Body of pancreas (tissue), 4 donors: ENCODE results near the gene SRPRB. TPM values are rescaled to one million over a fixed set of nuclear protein-coding genes. Genes with fewer than 3 reads are reported as not detected.

ENCODE experiments used
- ATAC-seq: fragments of 150-250 bp; one replicate; pipeline ENCODE4 v1.9.1; 2016
- DNase-seq, 4 donors: peaks; one replicate each; pipeline ENCODE4 v3.0.0-alpha.2; 2019
- H3K27ac ChIP-seq, 4 donors: fragments of 200-600 bp; sonication (generic); 1 replicate in 3 of 4; 2 replicates in 1 of 4; pipeline versions ENCODE4 v1.5.1 to v1.6.1; 2016 to 2019; ENCODE audit warnings: mild to moderate bottlenecking in 1 of 4, mixed read lengths in 1 of 4, moderate library complexity in 1 of 4
- H3K27me3 ChIP-seq, 2 donors: fragments of 200-600 bp; sonication (generic); one replicate each; pipeline ENCODE4 v1.6.0; 2016; ENCODE audit warnings: mild to moderate bottlenecking in 1 of 2
- H3K36me3 ChIP-seq, 2 donors: fragments of 200-600 bp; sonication (generic); replicated peaks in 1 of 2; 2 replicates each; pipeline ENCODE4 v1.5.1; 2016; ENCODE audit warnings: low read depth in 2 of 2; ENCODE audit not compliant: insufficient read depth in 1 of 2
- H3K4me1 ChIP-seq: fragments of 200-600 bp; sonication (generic); one replicate; pipeline ENCODE4 v1.6.0; 2016
- H3K4me3 ChIP-seq, 2 donors: fragments of 200-600 bp; sonication (generic); 1 replicate in 1 of 2; 2 replicates in 1 of 2; pipeline ENCODE4 v1.5.1; 2016 to 2019
- H3K9me3 ChIP-seq, 3 donors: fragments of 200-600 bp; sonication (generic); 1 replicate in 2 of 3; 2 replicates in 1 of 3; pipeline ENCODE4 v1.5.1; 2016
- POLR2A ChIP-seq, 3 donors: fragments of 450-650 bp; IDR thresholded peaks; one replicate each; pipeline ENCODE4 v1.6.1; 2016; ENCODE audit warnings: antibody characterized with exemption in 3 of 3, mild to moderate bottlenecking in 2 of 3
- WGBS, 2 donors: methylation state at CpG; one replicate each; pipeline ENCODE4 v1.1.5; 2017; 5-methylcytosine and 5-hydroxymethylcytosine counted together
- intact Hi-C: fragments of 100-400 bp; cut with DNase I; formaldehyde crosslinking; loops from one replicate; pipeline ENCODE4 v1.15.1; 2023
- total RNA-seq, 2 donors: library from RNA; depleted of rRNA; stranded (reverse); fragments of >200 nt; gene quantifications; one replicate each; pipeline ENCODE4 v1.1.0, GENCODE V29; 2016
- TF ChIP-seq, protein P1 (sequence below), 7 experiments: fragments of 450-650 bp in 4 of 7; fragments of 200-600 bp in 3 of 7; sonication (generic) in 3 of 7; IDR thresholded peaks; one replicate each; pipeline ENCODE4 v1.5.1; 2016 to 2019; ENCODE audit warnings: antibody characterized with exemption in 7 of 7

Gene SRPRB
- total RNA-seq, 2 donors from 2014 or later = 28.3 to 39.4 TPM

DNA sequence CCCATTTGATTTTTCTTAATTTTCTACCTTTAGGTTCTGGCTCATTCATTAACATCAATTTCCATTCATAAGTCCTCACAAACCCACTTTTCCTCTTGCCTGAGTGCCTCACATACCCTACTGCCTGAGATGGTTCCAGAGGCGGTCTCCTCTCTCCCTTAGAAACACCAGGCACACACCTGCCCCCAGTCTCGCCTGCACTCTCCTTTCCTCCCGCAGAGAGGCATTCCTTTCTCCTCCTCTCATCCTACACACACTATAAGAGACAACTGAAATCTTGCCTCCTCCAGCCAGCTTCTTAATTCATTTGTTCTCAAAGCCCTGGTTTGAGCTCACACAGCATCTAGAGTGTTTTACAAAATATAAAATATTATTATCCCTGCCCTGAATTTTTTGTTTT, 31.9 kb upstream of the SRPRB start:
- ATAC-seq (no peak), DNase-seq (no peak)
- intact Hi-C loops = no loop called here
- no peaks in the 10 kb centered on the region for H3K36me3 ChIP-seq
- 79 to 90% methylated on average over 3 of the region's 3 CpGs for WGBS, 2 donors
- H3K4me1 ChIP-seq = no peaks in the 10 kb centered on the region
- TF ChIP-seq POLR2A (IDR thresholded peaks at IDR 0.05) = no peak
- no peaks in the 10 kb centered on the region for H3K9me3 ChIP-seq
- H3K4me3 ChIP-seq = no peak overlapping the region
- no peaks in the 10 kb centered on the region for H3K27me3 ChIP-seq
- H3K27ac ChIP-seq = no peak overlapping the region

DNA sequence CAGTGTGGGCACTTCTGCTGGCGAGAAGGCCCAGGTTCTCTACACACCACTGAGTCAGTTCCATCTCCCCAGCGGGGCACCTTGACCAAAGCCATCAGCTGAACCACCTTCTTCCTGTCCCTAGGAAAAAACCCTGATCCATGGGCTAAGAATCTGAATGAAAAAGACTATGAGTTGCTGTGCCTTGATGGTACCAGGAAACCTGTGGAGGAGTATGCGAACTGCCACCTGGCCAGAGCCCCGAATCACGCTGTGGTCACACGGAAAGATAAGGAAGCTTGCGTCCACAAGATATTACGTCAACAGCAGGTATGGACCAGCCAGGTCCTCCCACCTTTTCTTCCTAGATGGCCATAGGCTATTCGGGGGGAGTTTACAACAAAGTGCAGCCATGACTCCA, 30.3 kb upstream of the SRPRB start:
- no peaks in the 10 kb centered on the region for H3K27me3 ChIP-seq
- no peak overlapping the region for H3K4me3 ChIP-seq
- TF ChIP-seq, protein P1, sequence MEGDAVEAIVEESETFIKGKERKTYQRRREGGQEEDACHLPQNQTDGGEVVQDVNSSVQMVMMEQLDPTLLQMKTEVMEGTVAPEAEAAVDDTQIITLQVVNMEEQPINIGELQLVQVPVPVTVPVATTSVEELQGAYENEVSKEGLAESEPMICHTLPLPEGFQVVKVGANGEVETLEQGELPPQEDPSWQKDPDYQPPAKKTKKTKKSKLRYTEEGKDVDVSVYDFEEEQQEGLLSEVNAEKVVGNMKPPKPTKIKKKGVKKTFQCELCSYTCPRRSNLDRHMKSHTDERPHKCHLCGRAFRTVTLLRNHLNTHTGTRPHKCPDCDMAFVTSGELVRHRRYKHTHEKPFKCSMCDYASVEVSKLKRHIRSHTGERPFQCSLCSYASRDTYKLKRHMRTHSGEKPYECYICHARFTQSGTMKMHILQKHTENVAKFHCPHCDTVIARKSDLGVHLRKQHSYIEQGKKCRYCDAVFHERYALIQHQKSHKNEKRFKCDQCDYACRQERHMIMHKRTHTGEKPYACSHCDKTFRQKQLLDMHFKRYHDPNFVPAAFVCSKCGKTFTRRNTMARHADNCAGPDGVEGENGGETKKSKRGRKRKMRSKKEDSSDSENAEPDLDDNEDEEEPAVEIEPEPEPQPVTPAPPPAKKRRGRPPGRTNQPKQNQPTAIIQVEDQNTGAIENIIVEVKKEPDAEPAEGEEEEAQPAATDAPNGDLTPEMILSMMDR (IDR thresholded peaks at IDR 0.05) = no peak
- no peak for TF ChIP-seq POLR2A (IDR thresholded peaks at IDR 0.05)
- DNase-seq (no peak), ATAC-seq (no peak)
- no peak overlapping the region for H3K27ac ChIP-seq
- H3K4me1 ChIP-seq = no peaks in the 10 kb centered on the region
- 60 to 72% methylated on average over 8 to 9 of the region's 9 CpGs for WGBS, 2 donors
- intact Hi-C loops = no loop called here
- no peaks in the 10 kb centered on the region for H3K36me3 ChIP-seq
- H3K9me3 ChIP-seq = no peaks in the 10 kb centered on the region

DNA sequence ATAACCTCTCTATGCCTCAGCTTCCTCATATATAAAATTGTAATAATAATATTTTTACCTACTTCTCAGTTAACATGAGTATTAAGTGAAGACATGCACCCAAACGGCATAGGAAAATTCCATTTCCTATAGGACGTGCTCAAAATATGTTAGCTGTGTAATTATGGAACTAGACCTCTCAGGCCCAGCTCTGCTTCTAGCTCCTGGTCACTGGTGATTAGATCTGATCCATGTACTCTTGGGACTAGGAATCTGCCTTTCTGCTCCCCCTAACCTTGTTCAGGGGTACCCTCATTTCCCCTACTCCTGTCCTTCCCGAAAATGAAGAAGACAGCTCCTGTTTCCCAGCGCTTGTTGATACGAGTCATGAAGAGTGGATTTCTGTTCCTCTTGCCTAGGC, 29.8 kb upstream of the SRPRB start:
- H3K4me1 ChIP-seq = no peaks in the 10 kb centered on the region
- no peak overlapping the region for H3K27ac ChIP-seq
- 88 to 91% methylated on average over 5 of the region's 5 CpGs for WGBS, 2 donors
- H3K36me3 ChIP-seq = no peaks in the 10 kb centered on the region
- no peak for DNase-seq
- no peaks in the 10 kb centered on the region for H3K27me3 ChIP-seq
- H3K9me3 ChIP-seq = no peaks in the 10 kb centered on the region
- intact Hi-C loops = no loop called here
- H3K4me3 ChIP-seq = no peak overlapping the region
- no peak for ATAC-seq
- no peak for TF ChIP-seq POLR2A (IDR thresholded peaks at IDR 0.05)
- TF ChIP-seq, protein P1 (IDR thresholded peaks at IDR 0.05) = no peak

DNA sequence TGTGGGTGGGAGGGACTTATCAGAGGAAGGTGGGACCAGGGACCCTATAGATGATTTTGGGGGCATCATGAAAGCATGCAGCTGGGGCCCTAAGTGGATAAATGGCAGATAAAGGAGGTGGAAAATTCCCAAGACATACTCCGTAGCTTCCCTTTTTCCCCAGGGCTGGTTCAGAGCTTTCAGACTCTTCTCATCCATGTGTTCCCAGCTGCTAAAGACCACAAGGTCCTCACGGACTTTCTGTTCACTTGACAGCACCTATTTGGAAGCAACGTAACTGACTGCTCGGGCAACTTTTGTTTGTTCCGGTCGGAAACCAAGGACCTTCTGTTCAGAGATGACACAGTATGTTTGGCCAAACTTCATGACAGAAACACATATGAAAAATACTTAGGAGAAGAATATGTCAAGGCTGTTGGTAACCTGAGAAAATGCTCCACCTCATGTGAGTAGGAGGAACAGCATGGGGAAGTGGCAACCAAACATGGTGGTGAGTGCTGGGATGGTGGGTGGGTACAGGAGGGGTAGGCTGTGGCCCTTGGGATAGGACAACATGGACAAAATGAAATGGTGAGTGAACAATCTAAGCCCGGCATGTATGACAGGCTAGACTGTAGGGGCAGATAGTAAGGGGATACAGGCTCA, 28.7 kb upstream of the SRPRB start:
- TF ChIP-seq, protein P1 (IDR thresholded peaks at IDR 0.05) = peak in 6 of 7 experiments; percentile 13 to 80 (median 68)
- TF ChIP-seq POLR2A (IDR thresholded peaks at IDR 0.05) = no peak
- ATAC-seq (peak; percentile 88), DNase-seq (peak; percentile 27 to 36 (median 30))
- Histone ChIP-seq H3K27me3 (no peaks in the 10 kb centered on the region), H3K36me3 (no peaks in the 10 kb centered on the region), H3K27ac (no peak overlapping the region), H3K4me1 (no peaks in the 10 kb centered on the region), H3K9me3 (no peaks in the 10 kb centered on the region), H3K4me3 (no peak overlapping the region)
- intact Hi-C loops = no loop called here
- 48 to 56% methylated on average over 7 of the region's 7 CpGs for WGBS, 2 donors

DNA sequence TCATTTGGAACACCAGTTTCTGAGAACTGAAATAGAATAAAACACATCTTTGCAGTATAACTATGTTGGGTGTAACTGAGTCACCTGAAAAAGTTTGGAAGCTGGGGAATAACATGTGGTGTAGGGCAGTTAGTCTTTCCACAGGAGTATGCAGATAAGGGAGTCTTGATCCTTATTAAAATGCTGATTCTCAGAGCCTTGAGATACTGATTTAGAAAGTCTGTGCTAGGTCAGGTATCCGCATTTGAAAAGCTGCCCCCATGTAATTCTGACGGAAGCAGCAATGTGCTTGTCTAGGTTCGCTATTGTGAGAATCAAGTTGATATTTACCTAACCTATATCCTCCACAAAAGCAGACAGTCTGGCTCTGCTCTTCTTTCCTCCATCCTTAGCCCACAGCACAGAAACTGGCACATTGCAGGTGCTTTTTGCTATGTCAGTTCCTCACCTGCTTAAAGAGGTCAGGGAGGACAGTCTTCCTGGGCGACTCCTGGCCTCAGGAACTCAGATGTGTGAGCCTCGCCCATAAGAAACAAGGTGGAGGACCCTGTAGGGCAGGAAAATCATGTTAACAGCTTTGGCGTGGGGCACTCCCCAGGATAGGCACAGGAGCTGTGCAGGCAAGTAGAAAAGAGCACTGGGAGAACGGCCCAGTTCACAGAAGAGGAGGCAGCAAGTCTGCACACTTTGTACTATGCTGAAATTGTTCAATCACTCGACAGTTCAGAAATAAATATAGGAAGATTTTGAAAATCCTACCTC, 27.6 kb upstream of the SRPRB start:
- Histone ChIP-seq H3K27me3 (no peaks in the 10 kb centered on the region), H3K27ac (no peak overlapping the region), H3K4me1 (no peaks in the 10 kb centered on the region), H3K4me3 (no peak overlapping the region), H3K36me3 (no peaks in the 10 kb centered on the region), H3K9me3 (no peaks in the 10 kb centered on the region)
- WGBS, 2 donors = 66 to 75% methylated on average over 8 of the region's 8 CpGs
- TF ChIP-seq POLR2A (IDR thresholded peaks at IDR 0.05) = no peak
- TF ChIP-seq, protein P1 (IDR thresholded peaks at IDR 0.05) = no peak
- ATAC-seq (no peak), DNase-seq (no peak)
- intact Hi-C loops = no loop called here
